Endothelial cell of umbilical vein (primary cell): ENCODE results near the gene DPF3. TPM values are rescaled to one million over a fixed set of nuclear protein-coding genes. Genes with fewer than 3 reads are reported as not detected.
A peak's percentile ranks its signal among the peaks of the same experiment; 100 is the strongest.

Source experiments
- BruUV-seq: library from RNA; stranded (reverse); fragments of 400-500 nt; replicated peaks from 2 replicates; lab custom pipeline; 2021; lab: Mats Ljungman, UMichigan
- CTCF ChIA-PET: fragments of 300-600, 350-600 bp; sonication (Branson Sonifier 250); formaldehyde crosslinking; loops from one replicate; lab custom pipeline; 2021; ENCODE audit warnings: antibody characterized with exemption, inconsistent platforms; lab: Charles Lee
- POLR2A ChIA-PET: fragments of 300-600, 350-600 bp; sonication (Branson Sonifier 250); formaldehyde crosslinking; loops from one replicate; lab custom pipeline; 2021; ENCODE audit warnings: antibody characterized with exemption, inconsistent platforms; lab: Charles Lee
- DNase-seq: peaks from one replicate; pipeline ENCODE4 v3.0.0-alpha.2; 2011; ENCODE audit warnings: low read depth, low spot score
- FAIRE-seq: peaks from 2 replicates; lab custom pipeline; 2011; peaks lifted over from hg19 to GRCh38; lab: Jason Lieb, UNC
- H2AFZ ChIP-seq: 2 replicates; pipeline ENCODE4 v1.6.0; 2012; ENCODE audit warnings: low read depth, low read length, control low read depth, inconsistent platforms
- H3K27ac ChIP-seq: 2 replicates; pipeline ENCODE4 v1.5.1; 2011; ENCODE audit warnings: low read depth, mild to moderate bottlenecking, control low read depth, low read length, moderate library complexity; ENCODE audit not compliant: insufficient read depth
- H3K27me3 ChIP-seq, 2 experiments: 2 replicates each; pipeline versions ENCODE4 v1.6.0 to v1.6.1; 2011; ENCODE audit warnings: low read length in 2 of 2, mixed read lengths in 1 of 2; ENCODE audit not compliant: control insufficient read depth in 2 of 2, insufficient read depth in 2 of 2
- H3K36me3 ChIP-seq, 2 experiments: 2 replicates in 1 of 2; 3 replicates in 1 of 2; pipeline ENCODE4 v1.5.1; 2011; ENCODE audit warnings: low read length in 2 of 2, mild to moderate bottlenecking in 1 of 2, moderate library complexity in 1 of 2; ENCODE audit not compliant: control insufficient read depth in 2 of 2, insufficient read depth in 2 of 2; ENCODE audit errors: extremely low read depth in 1 of 2
- H3K4me1 ChIP-seq: 3 replicates; pipeline ENCODE4 v1.5.1; 2011; ENCODE audit warnings: mild to moderate bottlenecking, low read length; ENCODE audit not compliant: control insufficient read depth, insufficient read depth; ENCODE audit errors: extremely low read depth
- H3K4me2 ChIP-seq: 2 replicates; pipeline ENCODE4 v1.6.1; 2011; ENCODE audit warnings: low read length, control low read depth, mixed read lengths; ENCODE audit not compliant: insufficient read depth
- H3K4me3 ChIP-seq, 3 experiments: fragments of 200-600 bp in 1 of 3; sonication (generic), shearing (Covaris generic) in 1 of 3; replicated peaks in 1 of 3; 2 replicates each; pipeline ENCODE4 v1.5.1; 2011 to 2016; ENCODE audit warnings: control low read depth in 3 of 3, low read length in 3 of 3, mild to moderate bottlenecking in 2 of 3, inconsistent platforms in 1 of 3, low read depth in 1 of 3, moderate library complexity in 1 of 3; ENCODE audit not compliant: insufficient read depth in 1 of 3
- H3K79me2 ChIP-seq: 2 replicates; pipeline ENCODE4 v1.6.0; 2012; ENCODE audit warnings: low read length, inconsistent platforms; ENCODE audit not compliant: control insufficient read depth, insufficient read depth
- H3K9ac ChIP-seq: replicated peaks from 2 replicates; pipeline ENCODE3; 2011; ENCODE audit warnings: low read length, control low read depth; ENCODE audit not compliant: insufficient read depth; ENCODE audit errors: extremely low read depth
- H3K9me1 ChIP-seq: replicated peaks from 3 replicates; pipeline ENCODE4 v1.6.0; 2011; ENCODE audit warnings: mild to moderate bottlenecking, low read length; ENCODE audit not compliant: control insufficient read depth, insufficient read depth; ENCODE audit errors: extremely low read depth
- H3K9me3 ChIP-seq: replicated peaks from 2 replicates; pipeline ENCODE4 v1.5.1; 2012; ENCODE audit warnings: low read length, inconsistent platforms; ENCODE audit not compliant: control insufficient read depth, insufficient read depth
- H4K20me1 ChIP-seq: replicated peaks from 2 replicates; pipeline ENCODE3; 2011; ENCODE audit warnings: mild to moderate bottlenecking, low read length; ENCODE audit not compliant: control insufficient read depth, insufficient read depth; ENCODE audit errors: extremely low read depth
- CTCF ChIP-seq, 2 donors: IDR thresholded peaks; 1 replicate in 1 of 2; 2 replicates in 1 of 2; pipeline ENCODE4 v1.5.1; 2011; ENCODE audit warnings: low read length in 2 of 2, mild to moderate bottlenecking in 2 of 2, moderate library complexity in 2 of 2, control low read depth in 1 of 2, inconsistent platforms in 1 of 2, low read depth in 1 of 2; ENCODE audit not compliant: insufficient read depth in 1 of 2; ENCODE audit errors: extremely low read depth in 1 of 2
- EZH2 ChIP-seq: IDR thresholded peaks from 2 replicates; pipeline ENCODE4 v1.6.1; 2012; ENCODE audit warnings: borderline replicate concordance, low read depth, mild to moderate bottlenecking, moderate library complexity, low read length, inconsistent platforms; ENCODE audit not compliant: severe bottlenecking
- FOS ChIP-seq: IDR thresholded peaks from 2 replicates; pipeline ENCODE4 v1.6.1; 2011; ENCODE audit warnings: mild to moderate bottlenecking, low read length, moderate library complexity, borderline replicate concordance; ENCODE audit not compliant: insufficient read depth
- GATA2 ChIP-seq: IDR thresholded peaks from 2 replicates; pipeline ENCODE4 v1.7.0; 2011; ENCODE audit warnings: low read depth, mild to moderate bottlenecking, moderate library complexity, mixed read lengths, low read length; ENCODE audit not compliant: insufficient read length, insufficient read depth
- JUN ChIP-seq: IDR thresholded peaks from 2 replicates; pipeline ENCODE4 v1.6.1; 2011; ENCODE audit warnings: borderline replicate concordance, low read depth; ENCODE audit not compliant: insufficient read length, insufficient read depth
- MAX ChIP-seq: IDR thresholded peaks from 2 replicates; pipeline ENCODE4 v1.6.1; 2011; ENCODE audit not compliant: insufficient read depth, insufficient read length
- MYC ChIP-seq: IDR thresholded peaks from one replicate; pipeline ENCODE4 v1.6.1; 2011; ENCODE audit warnings: mild to moderate bottlenecking, low read depth, low read length
- POLR2A ChIP-seq: IDR thresholded peaks from 2 replicates; pipeline ENCODE4 v1.6.1; 2012; ENCODE audit warnings: low read depth, mild to moderate bottlenecking, control low read depth, low read length
- POLR2AphosphoS5 ChIP-seq: IDR thresholded peaks from 2 replicates; pipeline ENCODE4 v1.6.1; 2012; ENCODE audit warnings: low read depth, mild to moderate bottlenecking, control low read depth, low read length, moderate library complexity; ENCODE audit not compliant: insufficient read depth
- dilution Hi-C: fragments of 300-500 bp; cut with MboI; formaldehyde crosslinking; loops from one replicate; pipeline ENCODE4 v1.15.0; 2019; ENCODE audit warnings: low sequenced_read_pairs; ENCODE audit not compliant: extremely low pct_ligation_motif_present
- intact Hi-C: fragments of 100-400 bp; cut with micrococcal nuclease; formaldehyde crosslinking; loops from one replicate; pipeline ENCODE4 v1.10.0; 2022
- polyA plus RNA-seq, 4 experiments: library from polyadenylated mRNA; depleted of rRNA in 3 of 4; stranded (reverse) in 3 of 4; unstranded in 1 of 4; fragments of >200 nt; gene quantifications; 2 replicates each; pipeline versions ENCODE4 v1.2.1 to v1.2.3, GENCODE V29; 2011 to 2012; ENCODE audit warnings: missing spikeins in 1 of 4
- total RNA-seq: library from RNA; stranded (reverse); gene quantifications from 2 replicates; pipeline ENCODE4 v1.2.3, GENCODE V29; 2021

The DPF3 gene
- total and polyA plus RNA-seq, 2 donors (not counting 3 experiments of a cell fraction or from before 2014, with no cell fraction given): 2.4 to 3.5 TPM

- H3K4me1 ChIP-seq: peaks cover 2% of the 10 kb centered on the region
Observed at GRCh38 chr14:72747652-72748051, 146.2 kb downstream of the DPF3 start.

More at GRCh38 chr14:72747652-72748051, 146.2 kb downstream of the DPF3 start:
- Histone ChIP-seq H3K4me3 (no peak overlapping the region), H3K9me3 (no peaks in the 10 kb centered on the region), H3K9me1 (no peaks in the 10 kb centered on the region), H3K4me2 (no peak overlapping the region), H4K20me1 (no peaks in the 10 kb centered on the region), H3K27me3 (no peaks in the 10 kb centered on the region), H3K9ac (no peak overlapping the region), H2AFZ (no peak overlapping the region), H3K36me3 (no peaks in the 10 kb centered on the region), H3K79me2 (no peaks in the 10 kb centered on the region), H3K27ac (no peak overlapping the region)
- no peak for TF ChIP-seq POLR2A
- TF ChIP-seq JUN: no peak
- no peak for TF ChIP-seq EZH2
- no peak for TF ChIP-seq GATA2
- TF ChIP-seq FOS: no peak
- TF ChIP-seq POLR2AphosphoS5: no peak
- TF ChIP-seq MYC: no peak
- no peak for TF ChIP-seq CTCF (IDR thresholded peaks at IDR 0.05; ENCODE audit: extremely low read depth in 1 of 2, insufficient read depth in 1 of 2, low read depth in 1 of 2, low read length in 2 of 2)
- TF ChIP-seq MAX: no peak
- DNase-seq (no peak), FAIRE-seq (peak; percentile 15)
- BruUV-seq: no TSS peak
- POLR2A ChIA-PET: no interaction called here
- intact Hi-C loops (no loop called here), dilution Hi-C loops (no loop called here)
- CTCF ChIA-PET: interaction anchor here (0.6 to 1.0 kb wide), 2 partner anchors 157 to 230 kb away, joined by 3 read pairs; no protein-coding TSS in a partner anchor
